Liver (tissue), 3 donors: Measurements from ENCODE around the gene ARPC5.

Experiments used
- CTCF ChIP-seq: fragments of 150-350 bp; IDR thresholded peaks from 2 replicates; pipeline ENCODE4 v1.5.1; 2017; ENCODE audit warnings: improper control_type of control experiment, low read depth, low read length; ENCODE audit not compliant: missing input control
- EGR1 ChIP-seq, 2 donors: IDR thresholded peaks; 2 replicates each; pipeline ENCODE4 v1.6.1; 2016 to 2018; ENCODE audit warnings: antibody characterized with exemption in 2 of 2, low read depth in 2 of 2
- FOXA1 ChIP-seq: IDR thresholded peaks from 2 replicates; pipeline ENCODE4 v1.6.1; 2016; ENCODE audit warnings: antibody characterized with exemption
- FOXA2 ChIP-seq: IDR thresholded peaks from 2 replicates; pipeline ENCODE4 v1.6.1; 2016; ENCODE audit warnings: antibody characterized with exemption
- GABPA ChIP-seq, 2 donors: IDR thresholded peaks in 1 of 2; conservative IDR thresholded peaks in 1 of 2; 2 replicates each; pipeline ENCODE4 v1.6.1; 2016; ENCODE audit warnings: antibody characterized with exemption in 2 of 2, mild to moderate bottlenecking in 1 of 2, moderate library complexity in 1 of 2
- JUND ChIP-seq, 2 donors: IDR thresholded peaks; 2 replicates each; pipeline ENCODE4 v1.6.1; 2016; ENCODE audit warnings: antibody characterized with exemption in 2 of 2
- NR2F2 ChIP-seq: IDR thresholded peaks from 2 replicates; pipeline ENCODE4 v1.6.1; 2016; ENCODE audit warnings: antibody characterized with exemption
- RAD21 ChIP-seq, 2 donors: IDR thresholded peaks; 2 replicates each; pipeline ENCODE4 v1.6.1; 2016; ENCODE audit warnings: antibody characterized with exemption in 2 of 2, mild to moderate bottlenecking in 2 of 2
- REST ChIP-seq: IDR thresholded peaks from 2 replicates; pipeline ENCODE4 v1.6.1; 2016; ENCODE audit warnings: antibody characterized with exemption, mild to moderate bottlenecking
- RXRA ChIP-seq, 2 donors: IDR thresholded peaks; 2 replicates each; pipeline ENCODE4 v1.6.1; 2017 to 2018; ENCODE audit warnings: antibody characterized with exemption in 2 of 2, mild to moderate bottlenecking in 1 of 2
- SP1 ChIP-seq: IDR thresholded peaks from 2 replicates; pipeline ENCODE4 v1.6.1; 2018; ENCODE audit warnings: antibody characterized with exemption, mild to moderate bottlenecking
- TAF1 ChIP-seq: conservative IDR thresholded peaks from 2 replicates; pipeline ENCODE4 v1.6.1; 2016; ENCODE audit warnings: antibody characterized with exemption, mild to moderate bottlenecking
- TF ChIP-seq, protein P1 (sequence below): IDR thresholded peaks from 2 replicates; pipeline ENCODE4 v1.6.1; 2016; ENCODE audit warnings: antibody characterized with exemption
- donor health status: healthy.
- donor health status: healthy.

- TF ChIP-seq TAF1 (no peak), REST (no peak), CTCF (no peak), GABPA (IDR thresholded peaks at IDR 0.05 in 1 of 2, conservative IDR thresholded peaks at IDR 0.05 in 1 of 2) (no peak), RAD21 (IDR thresholded peaks at IDR 0.05) (no peak), RXRA (IDR thresholded peaks at IDR 0.05) (no peak), JUND (IDR thresholded peaks at IDR 0.05) (no peak), EGR1 (IDR thresholded peaks at IDR 0.05; ENCODE audit: low read depth in 2 of 2) (no peak), SP1 (no peak), FOXA1 (no peak), NR2F2 (no peak), FOXA2 (no peak)
- TF ChIP-seq, protein P1, sequence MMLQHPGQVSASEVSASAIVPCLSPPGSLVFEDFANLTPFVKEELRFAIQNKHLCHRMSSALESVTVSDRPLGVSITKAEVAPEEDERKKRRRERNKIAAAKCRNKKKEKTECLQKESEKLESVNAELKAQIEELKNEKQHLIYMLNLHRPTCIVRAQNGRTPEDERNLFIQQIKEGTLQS = no peak
Observed at GRCh38 chr1:183652547-183653461, 17.2 kb upstream of the ARPC5 start, which contains the start of gene APOBEC4.
